Testis (tissue), 3 donors: ENCODE measurements around the gene URB1. TPM values are rescaled to one million over a fixed set of nuclear protein-coding genes. Genes with fewer than 3 reads are reported as not detected.

Experiments used
- DNase-seq: peaks from one replicate; pipeline ENCODE4 v3.0.0-alpha.2; 2019
- H3K27ac ChIP-seq, 2 donors: fragments of 200-600 bp; sonication (generic); one replicate each; pipeline ENCODE4 v1.5.1; 2019
- H3K27me3 ChIP-seq: fragments of 200-600 bp; sonication (generic); one replicate; pipeline ENCODE4 v1.5.1; 2019
- H3K36me3 ChIP-seq: fragments of 200-600 bp; sonication (generic); one replicate; pipeline ENCODE4 v1.5.1; 2017; ENCODE audit warnings: low read depth; ENCODE audit errors: missing control alignments
- H3K4me1 ChIP-seq: fragments of 200-600 bp; sonication (generic); one replicate; pipeline ENCODE4 v1.5.1; 2019
- H3K4me3 ChIP-seq, 2 donors: fragments of 200-600 bp; sonication (generic); one replicate each; pipeline ENCODE4 v1.5.1; 2017 to 2019
- H3K9me3 ChIP-seq: fragments of 200-600 bp; sonication (generic); one replicate; pipeline ENCODE4 v1.5.1; 2017
- CTCF ChIP-seq, 3 experiments: fragments of 450-650 bp in 2 of 3; fragments of 200-600 bp in 1 of 3; sonication (generic) in 1 of 3; IDR thresholded peaks; one replicate each; pipeline ENCODE4 v1.5.1; 2016 to 2019; ENCODE audit warnings: antibody characterized with exemption in 3 of 3, mild to moderate bottlenecking in 2 of 3, moderate library complexity in 1 of 3
- POLR2A ChIP-seq: fragments of 450-650 bp; IDR thresholded peaks from one replicate; pipeline ENCODE4 v1.6.1; 2017; ENCODE audit warnings: antibody characterized with exemption, mild to moderate bottlenecking, moderate library complexity
- WGBS, 2 donors: methylation state at CpG; one replicate each; pipeline ENCODE4 v1.1.5; 2018; 5-methylcytosine and 5-hydroxymethylcytosine counted together
- intact Hi-C: fragments of 100-400 bp; cut with DNase I; formaldehyde crosslinking; loops from one replicate; pipeline ENCODE4 v1.15.1; 2023; ENCODE audit warnings: low total_unique reads
- polyA plus RNA-seq: library from polyadenylated mRNA; stranded (reverse); fragments of 350-450 nt; fragmentation: Illumina TruSeq; extraction: RNeasy Lipid Tissue Mini Kit (QIAGEN cat#74804); gene quantifications from one replicate; pipeline ENCODE4 v1.2.3, GENCODE V29; 2014; ENCODE audit warnings: low read depth, low replicate concordance; ENCODE audit not compliant: insufficient read depth
- total RNA-seq, 2 donors: library from RNA; depleted of rRNA; stranded (reverse); fragments of >200 nt; gene quantifications; one replicate each; pipeline ENCODE4 v1.2.3, GENCODE V29; 2016

URB1 gene
- total and polyA plus RNA-seq, 3 donors from 2014 or later = 16.6 to 41.4 (median 38.8) TPM

- no peaks in the 10 kb centered on the region for H3K9me3 ChIP-seq
- intact Hi-C loops = no loop called here
- H3K27ac ChIP-seq = no peak overlapping the region
- 93 to 99% methylated on average over 12 to 13 of the region's 13 CpGs for WGBS, 2 donors
- H3K4me3 ChIP-seq = no peak overlapping the region
- H3K36me3 ChIP-seq = no peaks in the 10 kb centered on the region
- no peak for TF ChIP-seq CTCF (IDR thresholded peaks at IDR 0.05)
- no peak for TF ChIP-seq POLR2A
- no peak for DNase-seq
- H3K4me1 ChIP-seq = no peaks in the 10 kb centered on the region
- no peaks in the 10 kb centered on the region for H3K27me3 ChIP-seq
These were observed 71.3 kb downstream of the URB1 start for GRCh38 chr21:32321480-32321879.

GRCh38 chr21:32320726-32321125, 72.1 kb downstream of the URB1 start:
- Histone ChIP-seq H3K4me1 (no peaks in the 10 kb centered on the region), H3K27me3 (no peaks in the 10 kb centered on the region), H3K36me3 (no peaks in the 10 kb centered on the region), H3K27ac (no peak overlapping the region), H3K9me3 (no peaks in the 10 kb centered on the region), H3K4me3 (no peak overlapping the region)
- intact Hi-C loops = no loop called here
- no peak for TF ChIP-seq POLR2A
- TF ChIP-seq CTCF (IDR thresholded peaks at IDR 0.05) = no peak
- 84 to 86% methylated on average over 12 to 13 of the region's 13 CpGs for WGBS, 2 donors
- no peak for DNase-seq

- 82 to 91% methylated on average over 3 to 6 of the region's 6 CpGs for WGBS, 2 donors
- H3K9me3 ChIP-seq = no peaks in the 10 kb centered on the region
- no peaks in the 10 kb centered on the region for H3K36me3 ChIP-seq
- H3K27me3 ChIP-seq = no peaks in the 10 kb centered on the region
- H3K27ac ChIP-seq = no peak overlapping the region
- no peak for DNase-seq
- intact Hi-C loops = no loop called here
- no peaks in the 10 kb centered on the region for H3K4me1 ChIP-seq
- H3K4me3 ChIP-seq = no peak overlapping the region
- no peak for TF ChIP-seq CTCF (IDR thresholded peaks at IDR 0.05)
- TF ChIP-seq POLR2A = no peak
These were observed 72.8 kb downstream of the URB1 start for GRCh38 chr21:32320059-32320458.

- no peaks in the 10 kb centered on the region for H3K4me1 ChIP-seq
- TF ChIP-seq CTCF (IDR thresholded peaks at IDR 0.05) (no peak), POLR2A (no peak)
- DNase-seq = no peak
- no peaks in the 10 kb centered on the region for H3K27me3 ChIP-seq
- no peaks in the 10 kb centered on the region for H3K36me3 ChIP-seq
- H3K9me3 ChIP-seq = no peaks in the 10 kb centered on the region
- no peak overlapping the region for H3K27ac ChIP-seq
- intact Hi-C loops = no loop called here
- no peak overlapping the region for H3K4me3 ChIP-seq
- 87 to 93% methylated on average over 6 to 7 of the region's 7 CpGs for WGBS, 2 donors
These were observed 73.8 kb downstream of the URB1 start for GRCh38 chr21:32319012-32319411.

GRCh38 chr21:32317726-32318125, 75.1 kb downstream of the URB1 start:
- 86 to 97% methylated on average over 6 to 9 of the region's 9 CpGs for WGBS, 2 donors
- no peak for DNase-seq

More at GRCh38 chr21:32317726-32318125, 75.1 kb downstream of the URB1 start:
- Histone ChIP-seq H3K4me1 (no peaks in the 10 kb centered on the region), H3K27ac (no peak overlapping the region), H3K27me3 (no peaks in the 10 kb centered on the region), H3K9me3 (no peaks in the 10 kb centered on the region), H3K4me3 (no peak overlapping the region), H3K36me3 (no peaks in the 10 kb centered on the region)
- intact Hi-C loops = no loop called here
- TF ChIP-seq POLR2A = no peak
- no peak for TF ChIP-seq CTCF (IDR thresholded peaks at IDR 0.05)
